Activated CD4-positive, alpha-beta memory T cell treated with anti-CD3 and anti-CD28 coated beads for 36 hours (primary cell): ENCODE data around the gene GCDH. TPM values are rescaled to one million over a fixed set of nuclear protein-coding genes. Genes with fewer than 3 reads are reported as not detected.

Source experiments
- CTCF ChIA-PET: fragments of 350-600 bp; sonication (Branson Sonifier 250); formaldehyde crosslinking; loops from one replicate; lab custom pipeline; 2021; ENCODE audit warnings: antibody characterized with exemption, inconsistent platforms; lab: Charles Lee
- POLR2A ChIA-PET: fragments of 350-600 bp; sonication (Branson Sonifier 250); formaldehyde crosslinking; loops from one replicate; lab custom pipeline; 2021; ENCODE audit warnings: antibody characterized with exemption; lab: Charles Lee
- DNase-seq: peaks from one replicate; pipeline ENCODE4 v3.0.0-alpha.2; 2020
- H3K27ac Mint-ChIP-seq: one replicate; pipeline ENCODE4 v1.8.0; 2021; ENCODE audit warnings: mixed read lengths
- H3K27me3 Mint-ChIP-seq: one replicate; pipeline ENCODE4 v1.8.0; 2021; ENCODE audit warnings: mixed read lengths
- H3K36me3 Mint-ChIP-seq: one replicate; pipeline ENCODE4 v1.8.0; 2021; ENCODE audit warnings: mixed read lengths
- H3K4me1 Mint-ChIP-seq: one replicate; pipeline ENCODE4 v1.8.0; 2021; ENCODE audit warnings: low read depth, mixed read lengths
- H3K4me3 Mint-ChIP-seq: one replicate; pipeline ENCODE4 v1.8.0; 2021; ENCODE audit warnings: mild to moderate bottlenecking, mixed read lengths
- H3K9me3 Mint-ChIP-seq: one replicate; pipeline ENCODE4 v1.8.0; 2021; ENCODE audit warnings: mixed read lengths
- intact Hi-C: fragments of 100-400 bp; cut with micrococcal nuclease; formaldehyde crosslinking; loops from one replicate; pipeline ENCODE4 v1.15.1; 2023
- total RNA-seq, 2 experiments: library from RNA; stranded (reverse); gene quantifications; one replicate each; pipeline ENCODE4 v1.2.3, GENCODE V29; 2021

The GCDH gene
- total RNA-seq, 2 experiments from 2014 or later, result 33.6 to 34.4 TPM

DNA sequence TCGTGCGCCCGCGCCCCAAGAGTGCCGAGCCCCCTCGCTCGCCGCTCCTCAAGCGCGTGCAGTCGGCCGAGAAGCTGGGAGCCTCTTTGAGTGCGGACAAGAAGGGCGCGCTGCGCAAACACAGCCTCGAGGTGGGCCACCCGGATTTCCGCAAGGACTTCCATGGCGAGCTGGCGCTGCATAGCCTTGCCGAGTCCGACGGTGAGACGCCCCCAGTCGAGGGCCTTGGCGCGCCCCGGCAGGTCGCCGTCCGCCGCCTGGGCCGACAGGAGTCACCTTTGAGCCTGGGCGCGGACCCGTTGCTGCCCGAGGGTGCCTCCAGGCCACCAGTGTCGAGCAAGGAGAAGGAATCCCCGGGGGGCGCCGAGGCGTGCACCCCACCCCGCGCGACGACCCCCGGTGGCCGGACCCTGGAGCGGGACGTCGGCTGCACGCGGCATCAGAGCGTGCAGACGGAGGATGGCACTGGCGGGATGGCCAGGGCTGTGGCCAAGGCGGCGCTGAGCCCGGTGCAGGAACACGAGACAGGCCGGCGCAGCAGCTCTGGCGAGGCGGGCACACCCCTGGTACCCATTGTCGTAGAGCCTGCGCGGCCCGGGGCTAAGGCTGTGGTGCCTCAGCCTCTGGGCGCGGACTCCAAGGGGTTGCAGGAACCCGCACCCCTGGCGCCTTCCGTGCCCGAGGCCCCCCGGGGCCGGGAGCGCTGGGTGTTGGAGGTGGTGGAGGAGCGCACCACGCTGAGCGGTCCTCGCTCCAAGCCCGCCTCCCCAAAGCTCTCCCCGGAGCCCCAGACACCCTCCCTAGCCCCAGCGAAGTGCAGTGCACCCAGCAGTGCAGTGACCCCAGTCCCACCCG, 16.8 kb upstream of the GCDH start:
- Mint-ChIP-seq H3K4me3 (no peak overlapping the region), H3K36me3 (peaks cover 29% of the 10 kb centered on the region), H3K4me1 (peaks cover 5% of the 10 kb centered on the region), H3K27me3 (no peaks in the 10 kb centered on the region), H3K9me3 (peaks cover 6% of the 10 kb centered on the region), H3K27ac (no peak overlapping the region)
- CTCF ChIA-PET, result interaction anchor here (0.8 to 1.9 kb wide), 3 partner anchors 11 to 26 kb away, joined by 3 to 10 read pairs (median 8); no protein-coding TSS in a partner anchor
- intact Hi-C loops, result no loop called here
- POLR2A ChIA-PET, result interaction anchor here (1.1 to 1.6 kb wide), 3 partner anchors 11 to 40 kb away, joined by 5 to 6 read pairs (median 5); partner anchors contain the start of genes GCDH and RTBDN
- DNase-seq, result no peak

DNA sequence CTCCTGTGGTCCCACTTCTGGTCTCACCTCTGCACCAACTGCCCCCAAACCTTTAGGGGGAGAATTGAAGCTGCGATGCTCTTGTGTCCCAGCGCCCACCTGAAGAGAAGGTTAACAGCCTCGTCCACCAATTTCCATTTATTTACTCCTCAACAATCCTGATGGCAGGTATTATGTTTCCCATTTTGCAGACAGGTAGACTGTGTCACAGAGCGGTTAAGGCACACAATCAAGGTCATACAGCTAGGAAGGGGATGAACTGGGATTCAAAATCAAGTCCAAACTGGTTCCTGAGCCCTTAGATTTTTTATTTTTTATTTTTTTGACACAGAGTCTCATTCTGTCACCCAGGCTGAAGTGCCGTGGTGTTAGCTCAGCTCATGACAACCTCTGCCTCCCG, 15.9 kb upstream of the GCDH start:
- H3K36me3 Mint-ChIP-seq, result peaks cover 31% of the 10 kb centered on the region
- CTCF ChIA-PET, result interaction anchor here (0.8 to 1.1 kb wide), 2 partner anchors 10 to 114 kb away, joined by 3 read pairs; no protein-coding TSS in a partner anchor
- POLR2A ChIA-PET, result no interaction called here
- peaks cover 6% of the 10 kb centered on the region for H3K9me3 Mint-ChIP-seq
- H3K27ac Mint-ChIP-seq, result no peak overlapping the region
- DNase-seq, result no peak
- no peak overlapping the region for H3K4me3 Mint-ChIP-seq
- H3K4me1 Mint-ChIP-seq, result peaks cover 9% of the 10 kb centered on the region
- intact Hi-C loops, result no loop called here
- no peaks in the 10 kb centered on the region for H3K27me3 Mint-ChIP-seq

DNA sequence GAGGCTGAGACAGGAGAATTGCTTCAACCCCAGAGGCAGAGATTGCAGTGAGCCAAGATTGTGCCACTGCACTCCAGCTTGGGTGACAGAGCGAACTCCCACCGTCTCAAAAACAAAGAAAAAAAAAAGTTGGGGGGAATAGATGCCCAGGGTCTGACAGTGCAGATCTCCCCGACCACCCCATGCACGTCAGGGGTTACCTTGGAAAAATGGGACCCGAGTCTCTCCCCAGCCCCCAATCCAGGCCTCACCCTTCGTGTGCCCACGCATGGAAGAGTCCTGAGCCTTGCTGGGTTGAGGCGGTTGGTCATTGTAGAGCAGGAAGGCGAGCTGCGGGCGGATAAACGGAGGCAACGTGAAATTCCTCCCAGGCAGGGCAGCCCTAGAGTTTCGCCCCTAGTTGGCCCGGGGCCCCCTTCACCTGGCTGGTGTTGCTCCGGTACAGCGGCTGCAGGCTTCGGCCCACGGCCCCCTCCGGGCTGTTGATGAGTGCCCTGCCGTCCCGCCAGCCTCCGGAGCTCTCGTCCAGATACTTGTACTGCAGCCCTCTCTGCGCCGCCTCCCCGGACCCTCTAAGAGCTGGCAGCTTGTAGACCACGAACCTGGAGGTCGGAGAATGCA, 10.3 kb upstream of the GCDH start:
- H3K36me3 Mint-ChIP-seq, result peaks cover 12% of the 10 kb centered on the region
- DNase-seq, result peak; percentile 30
- H3K4me3 Mint-ChIP-seq, result peak overlapping the region; percentile 89
- peak overlapping the region; percentile 66 for H3K27ac Mint-ChIP-seq
- intact Hi-C loops, result no loop called here
- CTCF ChIA-PET, result interaction anchor here (0.5 to 2.1 kb wide), 4 partner anchors 10 to 120 kb away, joined by 3 to 13 read pairs (median 6); partner anchors contain the start of gene GCDH
- POLR2A ChIA-PET, result interaction anchor here (0.8 kb wide), 1 partner anchor 10 kb away, joined by 3 read pairs; the partner anchor contains the start of gene GCDH
- H3K27me3 Mint-ChIP-seq, result no peaks in the 10 kb centered on the region
- H3K9me3 Mint-ChIP-seq, result peaks cover 9% of the 10 kb centered on the region
- peaks cover 23% of the 10 kb centered on the region for H3K4me1 Mint-ChIP-seq

GRCh38 chr19:12881172-12881808, 9.7 kb upstream of the GCDH start, which contains the start of gene DNASE2:
TSS of gene DNASE2 (minus strand) at chr19:12881449. CDS start at chr19:12881375, 74 bp downstream.
- ChIA-PET CTCF (interaction anchor here (0.5 to 2.1 kb wide), 3 partner anchors 10 to 120 kb away, joined by 5 to 13 read pairs (median 6); partner anchors contain the start of gene GCDH), POLR2A (interaction anchor here (0.8 to 1.5 kb wide), 3 partner anchors 9 to 52 kb away, joined by 3 to 4 read pairs (median 3); partner anchors contain the start of genes FARSA and GCDH)
- Mint-ChIP-seq H3K4me1 (peaks cover 24% of the 10 kb centered on the region), H3K4me3 (peak within 1 kb of the TSS; percentile 89), H3K27me3 (no peaks in the 10 kb centered on the region), H3K9me3 (peaks cover 9% of the 10 kb centered on the region), H3K36me3 (peaks cover 12% of the 10 kb centered on the region), H3K27ac (peak within 1 kb of the TSS; percentile 86)
- intact Hi-C loops, result no loop called here
- peak; percentile 96 for DNase-seq

DNA sequence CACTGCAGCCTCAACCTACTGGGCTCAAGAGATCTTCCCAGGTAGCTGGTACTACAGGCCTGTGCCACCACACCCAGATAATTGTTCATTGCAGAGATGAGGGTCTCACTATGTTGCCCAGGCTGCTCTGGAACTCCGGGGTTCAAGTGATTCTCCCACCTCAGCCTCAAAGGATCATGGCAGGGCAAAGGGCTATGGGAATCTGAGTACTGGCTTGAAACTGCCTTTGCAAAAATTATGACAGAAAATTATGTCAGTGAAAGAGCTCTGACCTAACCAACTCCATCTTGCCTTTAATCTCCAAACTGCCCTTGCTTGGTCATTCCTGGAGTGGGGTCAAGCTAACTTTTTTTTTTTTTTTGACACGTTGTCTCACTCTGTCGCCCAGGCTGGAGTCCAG, 8.4 kb upstream of the GCDH start:
- no peak for DNase-seq
- ChIA-PET POLR2A (interaction anchor here (0.6 to 1.5 kb wide), 3 partner anchors 8 to 37 kb away, joined by 3 to 4 read pairs (median 3); partner anchors contain the start of gene GCDH), CTCF (interaction anchor here (0.6 to 2.1 kb wide), 10 partner anchors 8 to 126 kb away, joined by 3 to 10 read pairs (median 3); partner anchors contain the start of gene GCDH)
- peak overlapping the region; percentile 89 for H3K4me3 Mint-ChIP-seq
- H3K4me1 Mint-ChIP-seq, result peaks cover 27% of the 10 kb centered on the region
- no peak overlapping the region for H3K27ac Mint-ChIP-seq
- peaks cover 9% of the 10 kb centered on the region for H3K9me3 Mint-ChIP-seq
- H3K27me3 Mint-ChIP-seq, result no peaks in the 10 kb centered on the region
- H3K36me3 Mint-ChIP-seq, result peaks cover 12% of the 10 kb centered on the region
- intact Hi-C loops, result no loop called here

DNA sequence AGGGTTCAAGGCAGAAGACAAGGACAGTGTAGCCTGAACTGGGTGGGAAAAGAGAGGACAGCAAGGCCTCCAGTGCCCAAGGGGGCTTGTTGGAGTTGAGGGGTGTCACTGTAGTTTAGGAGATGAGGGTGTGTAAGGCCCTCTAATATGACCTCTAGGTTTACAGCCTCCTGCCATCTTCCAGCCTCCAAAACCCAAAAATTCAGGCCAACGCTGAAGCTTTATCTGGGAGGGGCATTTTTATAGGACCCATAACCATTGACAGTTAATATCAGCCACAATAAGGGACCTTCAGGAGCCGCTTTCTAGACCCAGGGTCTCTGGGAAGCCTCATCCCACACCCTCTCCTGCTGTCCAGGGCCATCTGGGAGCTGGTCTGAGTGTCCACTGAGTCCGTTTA, 6.8 kb upstream of the GCDH start:
- no peak for DNase-seq
- POLR2A ChIA-PET, result interaction anchor here (1.4 to 1.9 kb wide), 4 partner anchors 11 to 81 kb away, joined by 5 to 10 read pairs (median 8); partner anchors contain the start of genes CALR and FARSA
- Mint-ChIP-seq H3K36me3 (peaks cover 4% of the 10 kb centered on the region), H3K4me3 (peak overlapping the region; percentile 86), H3K27ac (no peak overlapping the region), H3K27me3 (no peaks in the 10 kb centered on the region), H3K9me3 (peaks cover 9% of the 10 kb centered on the region), H3K4me1 (peaks cover 29% of the 10 kb centered on the region)
- CTCF ChIA-PET, result interaction anchor here (0.9 to 3.0 kb wide), 6 partner anchors 10 to 210 kb away, joined by 3 to 33 read pairs (median 4); partner anchors contain the start of gene CALR
- intact Hi-C loops, result no loop called here

- peak overlapping the region; percentile 74 for H3K27ac Mint-ChIP-seq
Measured at GRCh38 chr19:12884627-12884925, 6.4 kb upstream of the GCDH start.

DNA sequence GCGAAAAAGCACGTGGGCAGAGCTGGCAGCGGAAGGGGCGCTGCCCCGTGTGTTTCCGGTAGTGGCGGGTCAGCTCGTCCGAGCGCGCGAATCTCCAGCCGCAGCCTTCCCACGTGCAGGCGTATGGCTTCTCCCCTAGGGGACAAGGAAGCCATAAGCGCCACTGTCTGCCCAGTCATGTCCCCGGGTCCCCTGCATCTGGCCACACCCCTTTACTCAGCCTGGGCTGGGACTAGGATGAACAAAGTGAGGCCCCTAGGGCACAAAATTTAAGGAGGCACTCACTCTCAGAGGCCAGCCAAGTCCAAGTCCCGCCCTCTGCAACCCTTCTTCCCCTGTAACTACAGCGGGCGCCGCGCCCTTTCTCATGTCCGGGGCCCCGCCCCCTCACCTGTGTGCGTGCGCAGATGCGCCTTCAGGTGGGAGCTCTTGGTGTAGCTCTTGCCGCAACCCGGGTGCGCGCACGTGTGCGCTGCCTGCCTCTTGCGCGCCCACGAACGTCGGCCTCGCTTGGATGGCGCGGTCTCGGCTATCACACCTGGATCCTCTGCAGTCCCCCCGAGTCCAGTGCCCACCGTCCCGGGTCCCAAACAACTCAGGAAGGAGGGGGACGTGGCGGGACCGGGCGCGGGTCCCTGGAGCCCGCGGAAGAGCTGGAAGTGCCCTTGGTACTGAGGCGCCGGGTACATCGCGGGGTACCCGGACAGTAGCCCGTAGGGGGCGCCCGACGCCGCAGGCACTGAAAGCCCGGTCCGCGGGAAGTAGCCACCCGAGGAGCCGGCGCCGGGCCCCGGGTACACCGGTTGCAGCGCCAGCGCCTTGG, 5.8 kb upstream of the GCDH start:
- ChIA-PET CTCF (interaction anchor here (0.5 to 3.0 kb wide), 32 partner anchors 8 to 1680 kb away, joined by 3 to 33 read pairs (median 4); partner anchors contain the start of genes CALR, GET3, RAD23A and RNASEH2A), POLR2A (interaction anchor here (1.0 to 1.9 kb wide), 6 partner anchors 12 to 80 kb away, joined by 3 to 10 read pairs (median 6); partner anchors contain the start of genes CALR and FARSA)
- H3K4me3 Mint-ChIP-seq, result peak overlapping the region; percentile 86
- peaks cover 2% of the 10 kb centered on the region for H3K36me3 Mint-ChIP-seq
- H3K4me1 Mint-ChIP-seq, result peaks cover 28% of the 10 kb centered on the region
- peaks cover 9% of the 10 kb centered on the region for H3K9me3 Mint-ChIP-seq
- intact Hi-C loops, result loop anchor here (1.0 kb wide), 2 partner anchors 34 to 80 kb away; partner anchors contain the start of gene SYCE2
- H3K27me3 Mint-ChIP-seq, result no peaks in the 10 kb centered on the region
- peak; percentile 96 for DNase-seq
- H3K27ac Mint-ChIP-seq, result peak overlapping the region; percentile 74

More at GRCh38 chr19:12884627-12884925, 6.4 kb upstream of the GCDH start:
- DNase-seq, result no peak
- Mint-ChIP-seq H3K27me3 (no peaks in the 10 kb centered on the region), H3K36me3 (peaks cover 2% of the 10 kb centered on the region), H3K4me1 (peaks cover 29% of the 10 kb centered on the region), H3K4me3 (peak overlapping the region; percentile 86), H3K9me3 (peaks cover 9% of the 10 kb centered on the region)
- intact Hi-C loops, result no loop called here
- ChIA-PET POLR2A (interaction anchor here (1.0 to 1.9 kb wide), 5 partner anchors 11 to 81 kb away, joined by 3 to 10 read pairs (median 6); partner anchors contain the start of genes CALR and FARSA), CTCF (interaction anchor here (0.5 to 3.0 kb wide), 26 partner anchors 8 to 1679 kb away, joined by 3 to 33 read pairs (median 4); partner anchors contain the start of genes CALR, GET3, RAD23A and RNASEH2A)

GRCh38 chr19:12885749-12886650, 5.0 kb upstream of the GCDH start:
- no peak for DNase-seq
- H3K4me1 Mint-ChIP-seq, result peaks cover 29% of the 10 kb centered on the region
- ChIA-PET POLR2A (interaction anchor here (1.0 to 1.9 kb wide), 6 partner anchors 13 to 79 kb away, joined by 3 to 10 read pairs (median 6); partner anchors contain the start of genes CALR and FARSA), CTCF (interaction anchor here (0.6 to 3.0 kb wide), 19 partner anchors 9 to 247 kb away, joined by 3 to 33 read pairs (median 4); partner anchors contain the start of genes CALR, RAD23A, RNASEH2A and SYCE2)
- peaks cover 9% of the 10 kb centered on the region for H3K9me3 Mint-ChIP-seq
- peak overlapping the region; percentile 15 for H3K27ac Mint-ChIP-seq
- peaks cover 2% of the 10 kb centered on the region for H3K36me3 Mint-ChIP-seq
- no peaks in the 10 kb centered on the region for H3K27me3 Mint-ChIP-seq
- peak overlapping the region; percentile 27 for H3K4me3 Mint-ChIP-seq
- intact Hi-C loops, result loop anchor here (1.0 kb wide), 2 partner anchors 33 to 79 kb away; partner anchors contain the start of gene SYCE2
